ENCODE results near the gene NDUFV3. TPM values are rescaled to one million over a fixed set of nuclear protein-coding genes. Genes with fewer than 3 reads are reported as not detected.

Gene NDUFV3
- total and polyA plus RNA-seq, 2 experiments from 2014 or later = 51.5 to 71.2 TPM

- no peak for TF ChIP-seq ZNF331 (CRISPR knock-in tag; IDR thresholded peaks at IDR 0.05; ENCODE audit: low read depth)
These were observed 5.8 kb upstream of the NDUFV3 start (continued) for GRCh38 chr21:42887326-42887725.

GRCh38 chr21:42892582-42892930, 553 bp upstream of the NDUFV3 start:
- Histone ChIP-seq H3K27ac (ENCODE audit: low read depth) (peak overlapping the region; percentile 94), H3K4me2 (peak overlapping the region; percentile 85), H3K36me3 (ENCODE audit: insufficient read depth) (peaks cover 5% of the 10 kb centered on the region; the same call in 1 of the 2 replicates), H3K27me3 (ENCODE audit: insufficient read depth) (no peaks in the 10 kb centered on the region), H4K20me1 (replicated peaks; ENCODE audit: insufficient read depth) (peaks cover 6% of the 10 kb centered on the region; the same call in 1 of the 2 replicates), H3K9me2 (ENCODE audit: insufficient read depth) (no peaks in the 10 kb centered on the region), H2AFZ (peak overlapping the region; percentile 85), H3F3A (replicated peaks; ENCODE audit: low read depth) (peaks cover 23% of the 10 kb centered on the region; the same call in 1 of the 2 replicates), H3K4me3 (peak overlapping the region; percentile 99), H3K79me2 (replicated peaks; ENCODE audit: insufficient read depth) (peaks cover 23% of the 10 kb centered on the region), H3K4me1 (ENCODE audit: insufficient read depth) (no peaks in the 10 kb centered on the region; the same call in 1 of the 2 replicates)
- TF ChIP-seq ZNF331 (CRISPR knock-in tag; IDR thresholded peaks at IDR 0.05; ENCODE audit: low read depth) (no peak), EZH2phosphoT487 (IDR thresholded peaks at IDR 0.05; ENCODE audit: unreplicated experiment) (no peak), JUNB (IDR thresholded peaks at IDR 0.05; ENCODE audit: unreplicated experiment) (no peak)
- H3K36me3 Mint-ChIP-seq (ENCODE audit: low read depth) = peaks cover 14% of the 10 kb centered on the region
- DNase-seq (ENCODE audit: low spot score) (no peak), ATAC-seq (peak; percentile 57)
- H3K27me3 Mint-ChIP-seq (ENCODE audit: insufficient read depth, low read depth, poor library complexity) = peaks cover 5% of the 10 kb centered on the region
- peak overlapping the region; percentile 96 for H3K27ac Mint-ChIP-seq
- H3K9me3 Mint-ChIP-seq = no peaks in the 10 kb centered on the region; the same call in 2 of the 3 replicates
- peaks cover 5% of the 10 kb centered on the region; the same call in 2 of the 3 replicates for H3K4me1 Mint-ChIP-seq
- H3K4me3 Mint-ChIP-seq = peak overlapping the region; percentile 75

GRCh38 chr21:42900446-42900845, 7.3 kb downstream of the NDUFV3 start:
- H3K4me1 ChIP-seq (ENCODE audit: insufficient read depth) = no peaks in the 10 kb centered on the region
- no peaks in the 10 kb centered on the region for H3K9me2 ChIP-seq (ENCODE audit: insufficient read depth)
- Mint-ChIP-seq H3K27me3 (ENCODE audit: insufficient read depth, low read depth, poor library complexity) (no peaks in the 10 kb centered on the region), H3K4me1 (no peaks in the 10 kb centered on the region; the same call in 2 of the 3 replicates), H3K27ac (no peak overlapping the region), H3K4me3 (no peak overlapping the region), H3K36me3 (ENCODE audit: low read depth) (peaks cover 62% of the 10 kb centered on the region), H3K9me3 (no peaks in the 10 kb centered on the region)
- no peaks in the 10 kb centered on the region for H3F3A ChIP-seq (replicated peaks; ENCODE audit: low read depth)
- H3K4me3 ChIP-seq = no peak overlapping the region
- H3K27ac ChIP-seq (ENCODE audit: low read depth) = no peak overlapping the region
- peaks cover 22% of the 10 kb centered on the region for H3K79me2 ChIP-seq (replicated peaks; ENCODE audit: insufficient read depth)
- H3K36me3 ChIP-seq (ENCODE audit: insufficient read depth) = peaks cover 37% of the 10 kb centered on the region
- ATAC-seq = no peak
- peaks cover 11% of the 10 kb centered on the region for H4K20me1 ChIP-seq (replicated peaks; ENCODE audit: insufficient read depth)
- no peak overlapping the region for H2AFZ ChIP-seq
- no peak for DNase-seq (ENCODE audit: low spot score)
- no peaks in the 10 kb centered on the region for H3K27me3 ChIP-seq (ENCODE audit: insufficient read depth)
- H3K4me2 ChIP-seq = no peak overlapping the region
- TF ChIP-seq EZH2phosphoT487 (IDR thresholded peaks at IDR 0.05; ENCODE audit: unreplicated experiment) = no peak
- no peak for TF ChIP-seq POLR2AphosphoS5 (IDR thresholded peaks at IDR 0.05; ENCODE audit: low read depth)
- TF ChIP-seq ZNF331 (CRISPR knock-in tag; IDR thresholded peaks at IDR 0.05; ENCODE audit: low read depth) = no peak
- TF ChIP-seq, protein P1, sequence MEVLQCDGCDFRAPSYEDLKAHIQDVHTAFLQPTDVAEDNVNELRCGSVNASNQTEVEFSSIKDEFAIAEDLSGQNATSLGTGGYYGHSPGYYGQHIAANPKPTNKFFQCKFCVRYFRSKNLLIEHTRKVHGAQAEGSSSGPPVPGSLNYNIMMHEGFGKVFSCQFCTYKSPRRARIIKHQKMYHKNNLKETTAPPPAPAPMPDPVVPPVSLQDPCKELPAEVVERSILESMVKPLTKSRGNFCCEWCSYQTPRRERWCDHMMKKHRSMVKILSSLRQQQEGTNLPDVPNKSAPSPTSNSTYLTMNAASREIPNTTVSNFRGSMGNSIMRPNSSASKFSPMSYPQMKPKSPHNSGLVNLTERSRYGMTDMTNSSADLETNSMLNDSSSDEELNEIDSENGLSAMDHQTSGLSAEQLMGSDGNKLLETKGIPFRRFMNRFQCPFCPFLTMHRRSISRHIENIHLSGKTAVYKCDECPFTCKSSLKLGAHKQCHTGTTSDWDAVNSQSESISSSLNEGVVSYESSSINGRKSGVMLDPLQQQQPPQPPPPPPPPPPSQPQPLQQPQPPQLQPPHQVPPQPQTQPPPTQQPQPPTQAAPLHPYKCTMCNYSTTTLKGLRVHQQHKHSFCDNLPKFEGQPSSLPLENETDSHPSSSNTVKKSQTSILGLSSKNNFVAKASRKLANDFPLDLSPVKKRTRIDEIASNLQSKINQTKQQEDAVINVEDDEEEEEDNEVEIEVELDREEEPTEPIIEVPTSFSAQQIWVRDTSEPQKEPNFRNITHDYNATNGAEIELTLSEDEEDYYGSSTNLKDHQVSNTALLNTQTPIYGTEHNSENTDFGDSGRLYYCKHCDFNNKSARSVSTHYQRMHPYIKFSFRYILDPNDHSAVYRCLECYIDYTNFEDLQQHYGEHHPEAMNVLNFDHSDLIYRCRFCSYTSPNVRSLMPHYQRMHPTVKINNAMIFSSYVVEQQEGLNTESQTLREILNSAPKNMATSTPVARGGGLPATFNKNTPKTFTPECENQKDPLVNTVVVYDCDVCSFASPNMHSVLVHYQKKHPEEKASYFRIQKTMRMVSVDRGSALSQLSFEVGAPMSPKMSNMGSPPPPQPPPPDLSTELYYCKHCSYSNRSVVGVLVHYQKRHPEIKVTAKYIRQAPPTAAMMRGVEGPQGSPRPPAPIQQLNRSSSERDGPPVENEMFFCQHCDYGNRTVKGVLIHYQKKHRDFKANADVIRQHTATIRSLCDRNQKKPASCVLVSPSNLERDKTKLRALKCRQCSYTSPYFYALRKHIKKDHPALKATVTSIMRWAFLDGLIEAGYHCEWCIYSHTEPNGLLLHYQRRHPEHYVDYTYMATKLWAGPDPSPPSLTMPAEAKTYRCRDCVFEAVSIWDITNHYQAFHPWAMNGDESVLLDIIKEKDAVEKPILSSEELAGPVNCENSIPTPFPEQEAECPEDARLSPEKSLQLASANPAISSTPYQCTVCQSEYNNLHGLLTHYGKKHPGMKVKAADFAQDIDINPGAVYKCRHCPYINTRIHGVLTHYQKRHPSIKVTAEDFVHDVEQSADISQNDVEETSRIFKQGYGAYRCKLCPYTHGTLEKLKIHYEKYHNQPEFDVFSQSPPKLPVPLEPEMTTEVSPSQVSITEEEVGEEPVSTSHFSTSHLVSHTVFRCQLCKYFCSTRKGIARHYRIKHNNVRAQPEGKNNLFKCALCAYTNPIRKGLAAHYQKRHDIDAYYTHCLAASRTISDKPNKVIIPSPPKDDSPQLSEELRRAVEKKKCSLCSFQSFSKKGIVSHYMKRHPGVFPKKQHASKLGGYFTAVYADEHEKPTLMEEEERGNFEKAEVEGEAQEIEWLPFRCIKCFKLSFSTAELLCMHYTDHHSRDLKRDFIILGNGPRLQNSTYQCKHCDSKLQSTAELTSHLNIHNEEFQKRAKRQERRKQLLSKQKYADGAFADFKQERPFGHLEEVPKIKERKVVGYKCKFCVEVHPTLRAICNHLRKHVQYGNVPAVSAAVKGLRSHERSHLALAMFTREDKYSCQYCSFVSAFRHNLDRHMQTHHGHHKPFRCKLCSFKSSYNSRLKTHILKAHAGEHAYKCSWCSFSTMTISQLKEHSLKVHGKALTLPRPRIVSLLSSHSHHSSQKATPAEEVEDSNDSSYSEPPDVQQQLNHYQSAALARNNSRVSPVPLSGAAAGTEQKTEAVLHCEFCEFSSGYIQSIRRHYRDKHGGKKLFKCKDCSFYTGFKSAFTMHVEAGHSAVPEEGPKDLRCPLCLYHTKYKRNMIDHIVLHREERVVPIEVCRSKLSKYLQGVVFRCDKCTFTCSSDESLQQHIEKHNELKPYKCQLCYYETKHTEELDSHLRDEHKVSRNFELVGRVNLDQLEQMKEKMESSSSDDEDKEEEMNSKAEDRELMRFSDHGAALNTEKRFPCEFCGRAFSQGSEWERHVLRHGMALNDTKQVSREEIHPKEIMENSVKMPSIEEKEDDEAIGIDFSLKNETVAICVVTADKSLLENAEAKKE (CRISPR knock-in tag; IDR thresholded peaks at IDR 0.05) = no peak
- TF ChIP-seq REST (IDR thresholded peaks at IDR 0.05; ENCODE audit: unreplicated experiment) = no peak
- TF ChIP-seq ZNF114 (CRISPR knock-in tag; IDR thresholded peaks at IDR 0.05) = no peak
- TF ChIP-seq JUNB (IDR thresholded peaks at IDR 0.05; ENCODE audit: unreplicated experiment) = no peak
- no peak for TF ChIP-seq CREB1 (CRISPR knock-in tag; IDR thresholded peaks at IDR 0.05; ENCODE audit: low read depth)

Measured in GM23338 (cell line).